Fibroblast of lung (primary cell): ENCODE measurements around the gene HAPLN1. TPM values are rescaled to one million over a fixed set of nuclear protein-coding genes. Genes with fewer than 3 reads are reported as not detected.

Source experiments
- DNase-seq, 2 donors: peaks; one replicate each; pipeline versions ENCODE4 v3.0.0 to v3.0.0-alpha.2; 2010; ENCODE audit warnings: low read depth in 2 of 2
- H2AFZ ChIP-seq: 2 replicates; pipeline ENCODE4 v1.5.1; 2012; ENCODE audit warnings: low read length, control low read depth, inconsistent platforms
- H3K27ac ChIP-seq: 2 replicates; pipeline ENCODE4 v1.5.1; 2011; ENCODE audit warnings: low read length, control low read depth; ENCODE audit not compliant: insufficient read depth
- H3K27me3 ChIP-seq: 2 replicates; pipeline ENCODE4 v1.5.1; 2011; ENCODE audit warnings: mild to moderate bottlenecking, low read length; ENCODE audit not compliant: control insufficient read depth, insufficient read depth
- H3K36me3 ChIP-seq: 2 replicates; pipeline ENCODE4 v1.5.1; 2011; ENCODE audit warnings: low read length; ENCODE audit not compliant: control insufficient read depth, insufficient read depth
- H3K4me1 ChIP-seq: 2 replicates; pipeline ENCODE4 v1.5.1; 2011; ENCODE audit warnings: low read length; ENCODE audit not compliant: control insufficient read depth, insufficient read depth; ENCODE audit errors: extremely low read depth
- H3K4me2 ChIP-seq: 2 replicates; pipeline ENCODE4 v1.5.1; 2011; ENCODE audit warnings: low read length, control low read depth; ENCODE audit not compliant: insufficient read depth; ENCODE audit errors: extremely low read depth
- H3K4me3 ChIP-seq, 4 experiments: fragments of 200-600 bp in 1 of 4; sonication (generic) in 1 of 4; replicated peaks in 1 of 4; 2 replicates each; pipeline ENCODE4 v1.5.1; 2011 to 2016; ENCODE audit warnings: low read length in 4 of 4, low read depth in 3 of 4, mild to moderate bottlenecking in 3 of 4, control low read depth in 2 of 4, inconsistent platforms in 1 of 4, mixed read lengths in 1 of 4; ENCODE audit not compliant: insufficient read depth in 1 of 4; ENCODE audit errors: control extremely low read depth in 1 of 4
- H3K79me2 ChIP-seq: 2 replicates; pipeline ENCODE4 v1.5.1; 2012; ENCODE audit warnings: mild to moderate bottlenecking, low read length, inconsistent platforms; ENCODE audit not compliant: control insufficient read depth, insufficient read depth
- H3K9ac ChIP-seq: 2 replicates; pipeline ENCODE4 v1.5.1; 2011; ENCODE audit warnings: mild to moderate bottlenecking, low read length, control low read depth; ENCODE audit not compliant: insufficient read depth
- H3K9me3 ChIP-seq: 2 replicates; pipeline ENCODE4 v1.5.1; 2012; ENCODE audit warnings: low read depth, low read length; ENCODE audit not compliant: control insufficient read depth, insufficient read depth
- H4K20me1 ChIP-seq: 2 replicates; pipeline ENCODE4 v1.5.1; 2011; ENCODE audit warnings: low read length; ENCODE audit not compliant: control insufficient read depth, insufficient read depth; ENCODE audit errors: extremely low read depth
- CTCF ChIP-seq, 2 donors: IDR thresholded peaks in 1 of 2; conservative IDR thresholded peaks in 1 of 2; 1 replicate in 1 of 2; 2 replicates in 1 of 2; pipeline ENCODE4 v1.5.1; 2011 to 2012; ENCODE audit warnings: low read length in 2 of 2, control low read depth in 1 of 2, inconsistent platforms in 1 of 2, low read depth in 1 of 2, mild to moderate bottlenecking in 1 of 2
- EZH2 ChIP-seq: IDR thresholded peaks from 2 replicates; pipeline ENCODE4 v1.5.1; 2012; ENCODE audit warnings: low read length, control low read depth, mild to moderate bottlenecking; ENCODE audit errors: missing control alignments
- polyA plus RNA-seq, 2 donors: library from polyadenylated mRNA; depleted of rRNA in 1 of 2; stranded (reverse) in 1 of 2; unstranded in 1 of 2; fragments of >200 nt; gene quantifications; 2 replicates each; pipeline ENCODE4 v1.2.1, GENCODE V29; 2011 to 2012; ENCODE audit warnings: missing spikeins in 1 of 2
- total RNA-seq: library from RNA; depleted of rRNA; stranded (reverse); fragments of >200 nt; gene quantifications from 2 replicates; pipeline ENCODE4 v1.2.1, GENCODE V29; 2014

Gene HAPLN1
- total and polyA plus RNA-seq, 2 donors (not counting 1 experiment from before 2014, with no cell fraction given), result 0.17 to 7.7 TPM

- Histone ChIP-seq H3K4me3 (no peak overlapping the region), H4K20me1 (no peaks in the 10 kb centered on the region), H3K27ac (no peak overlapping the region), H3K4me2 (no peak overlapping the region), H3K4me1 (no peaks in the 10 kb centered on the region), H3K9me3 (no peaks in the 10 kb centered on the region), H3K9ac (no peak overlapping the region), H3K79me2 (no peaks in the 10 kb centered on the region), H3K27me3 (no peaks in the 10 kb centered on the region), H3K36me3 (no peaks in the 10 kb centered on the region), H2AFZ (no peak overlapping the region)
- TF ChIP-seq EZH2 (no peak), CTCF (conservative IDR thresholded peaks at IDR 0.05 in 1 of 2, IDR thresholded peaks at IDR 0.05 in 1 of 2; ENCODE audit: low read depth in 1 of 2, low read length in 2 of 2) (no peak)
- no peak for DNase-seq
These were observed 39.9 kb upstream of the HAPLN1 start for GRCh38 chr5:83760579-83760978.

GRCh38 chr5:83752700-83753099, 32.0 kb upstream of the HAPLN1 start:
- H3K9ac ChIP-seq, result no peak overlapping the region
- TF ChIP-seq CTCF (conservative IDR thresholded peaks at IDR 0.05 in 1 of 2, IDR thresholded peaks at IDR 0.05 in 1 of 2; ENCODE audit: low read depth in 1 of 2, low read length in 2 of 2), result no peak
- TF ChIP-seq EZH2, result no peak
- no peaks in the 10 kb centered on the region for H4K20me1 ChIP-seq
- no peak overlapping the region for H3K27ac ChIP-seq
- no peaks in the 10 kb centered on the region for H3K9me3 ChIP-seq
- H3K4me2 ChIP-seq, result no peak overlapping the region
- H3K79me2 ChIP-seq, result no peaks in the 10 kb centered on the region
- no peaks in the 10 kb centered on the region for H3K36me3 ChIP-seq
- no peak for DNase-seq
- H3K4me3 ChIP-seq, result no peak overlapping the region
- H3K4me1 ChIP-seq, result no peaks in the 10 kb centered on the region
- no peaks in the 10 kb centered on the region for H3K27me3 ChIP-seq
- H2AFZ ChIP-seq, result no peak overlapping the region

- Histone ChIP-seq H3K79me2 (no peaks in the 10 kb centered on the region), H3K9ac (no peak overlapping the region), H3K4me1 (no peaks in the 10 kb centered on the region), H3K27ac (no peak overlapping the region), H3K4me2 (no peak overlapping the region), H3K36me3 (no peaks in the 10 kb centered on the region), H4K20me1 (no peaks in the 10 kb centered on the region), H3K9me3 (no peaks in the 10 kb centered on the region), H2AFZ (no peak overlapping the region), H3K4me3 (no peak overlapping the region), H3K27me3 (no peaks in the 10 kb centered on the region)
- TF ChIP-seq CTCF (conservative IDR thresholded peaks at IDR 0.05 in 1 of 2, IDR thresholded peaks at IDR 0.05 in 1 of 2; ENCODE audit: low read depth in 1 of 2, low read length in 2 of 2), result no peak
- no peak for TF ChIP-seq EZH2
- no peak for DNase-seq
These were observed 30.5 kb upstream of the HAPLN1 start for GRCh38 chr5:83751201-83751600.
